CD4-positive, alpha-beta T cell treated with Interleukin-10 for 1 hour (primary cell): ENCODE results near the gene NCK2.

ENCODE experiments used
- DNase-seq: peaks from one replicate; pipeline ENCODE4 v3.0.0-alpha.2; 2020

Gene NCK2

DNA sequence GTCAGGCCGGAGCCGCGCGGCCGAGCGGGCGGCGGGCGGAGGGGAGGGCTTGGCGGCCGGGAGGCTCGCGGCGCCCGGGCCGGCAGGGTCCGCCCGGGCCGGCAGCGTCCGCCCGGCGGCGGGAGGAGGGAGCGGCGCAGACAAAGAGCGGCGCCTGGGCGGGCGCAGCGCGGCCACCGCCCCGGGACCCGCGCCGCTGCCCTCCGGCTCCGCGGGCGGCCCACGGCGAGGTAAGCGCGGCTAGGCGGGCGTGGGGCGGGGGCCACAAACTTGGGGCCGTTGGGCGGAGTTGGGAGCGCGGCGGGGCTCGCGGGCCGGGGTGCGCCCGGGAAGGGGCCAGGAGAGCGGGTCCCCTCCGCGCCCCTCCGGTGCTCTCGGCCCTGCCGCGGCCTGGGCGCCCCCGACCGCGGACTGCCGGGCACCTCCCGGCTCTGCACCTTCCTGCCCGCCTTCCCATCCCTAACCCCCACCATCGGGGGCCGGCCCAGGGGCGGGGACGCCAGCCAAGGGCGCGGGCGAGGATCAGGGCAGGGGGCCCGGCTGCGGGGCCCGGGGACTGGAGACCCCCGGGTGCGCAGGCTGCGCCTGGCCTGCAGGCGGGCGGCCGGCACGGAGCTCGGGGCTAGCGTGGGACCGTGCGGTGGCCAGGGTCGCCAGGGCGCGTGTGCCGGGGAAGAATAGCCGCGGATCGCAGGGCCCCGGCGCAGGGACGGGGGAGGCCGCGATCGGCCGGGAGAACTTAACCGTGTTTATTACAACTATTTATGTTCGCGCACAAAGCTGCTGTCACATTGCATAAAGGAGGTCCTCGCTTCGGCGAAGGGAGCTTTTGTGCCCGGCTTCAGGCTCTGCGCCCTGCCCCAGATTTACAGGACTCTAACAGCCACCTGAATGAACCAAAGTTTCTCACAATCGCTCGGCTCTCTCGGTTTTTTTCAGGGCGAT is at the start of gene NCK2:
TSS of gene NCK2 (plus strand) at position 4 of the 945 bp plus-strand sequence. CDS start 110,152 bp downstream, outside the sequence.
- no peak for DNase-seq

DNA sequence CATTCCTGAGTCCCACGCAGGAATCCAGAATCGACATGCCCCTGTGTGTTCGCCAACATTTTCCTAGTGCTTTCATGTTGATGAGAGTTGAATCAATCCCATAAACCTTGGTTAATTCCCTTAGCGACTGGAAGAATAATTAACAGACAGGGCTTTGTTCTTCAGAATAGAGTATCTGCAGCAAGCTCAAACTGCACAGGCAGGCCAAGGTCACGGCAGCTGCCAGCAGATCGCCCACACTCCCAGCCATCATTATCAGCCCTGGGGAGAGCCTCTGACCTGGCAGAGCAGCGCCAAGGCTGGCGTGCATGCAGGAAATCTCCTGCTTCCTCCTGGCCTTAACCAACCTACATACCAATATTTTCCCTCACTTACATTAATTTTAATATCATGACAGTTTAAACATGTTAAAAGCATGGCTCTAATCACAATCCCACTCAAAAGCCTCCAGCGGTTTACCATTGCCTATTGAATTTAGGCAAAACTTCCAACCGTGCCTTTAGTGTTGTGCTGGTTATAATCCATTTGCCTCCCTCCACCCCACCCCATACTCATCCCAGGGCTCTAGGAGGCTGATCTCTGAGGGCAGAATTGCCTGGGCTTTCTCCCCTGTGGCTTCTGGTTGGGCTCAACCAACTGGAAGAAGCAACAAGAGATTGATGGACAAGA is 46.8 kb upstream of the NCK2 start:
- no peak for DNase-seq

DNA sequence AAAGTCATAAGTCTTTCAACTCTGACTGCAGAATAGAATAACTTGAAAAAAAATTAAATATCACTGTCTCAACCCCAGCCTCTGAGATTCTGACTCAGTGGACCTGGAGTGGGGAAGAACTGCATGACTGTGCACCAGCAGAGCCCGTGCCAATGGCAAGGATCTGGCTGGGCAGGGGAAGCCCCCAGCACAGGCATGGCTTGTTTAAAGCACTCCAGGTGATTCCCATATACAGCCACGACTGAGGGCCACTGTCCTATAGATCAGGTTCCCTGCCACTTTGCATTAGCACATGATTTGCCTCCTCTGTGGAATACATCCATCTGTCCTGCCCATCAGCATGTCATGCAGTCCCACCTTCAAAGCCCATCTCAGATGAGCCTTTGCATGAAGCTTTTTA is 45.9 kb upstream of the NCK2 start:
- DNase-seq, result no peak

DNA sequence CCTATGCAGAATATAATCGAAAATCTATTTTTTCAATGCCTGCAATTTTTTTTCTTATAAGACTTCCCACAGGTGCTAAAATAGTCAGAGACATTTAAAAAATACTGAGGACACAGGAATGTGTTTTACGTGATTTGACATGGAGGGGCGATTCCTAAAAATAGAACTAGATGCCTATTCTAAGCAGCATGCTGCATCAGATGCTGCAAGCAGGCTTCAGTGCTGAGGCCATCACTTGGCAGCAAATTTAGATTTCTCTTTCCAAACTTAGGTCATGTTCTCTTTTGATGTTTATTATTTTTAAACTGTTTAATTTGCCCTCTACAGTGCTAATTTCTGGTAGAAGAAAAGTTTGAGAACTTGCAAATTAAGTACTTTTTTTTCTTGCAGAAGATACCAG is 43.7 kb upstream of the NCK2 start:
- no peak for DNase-seq

DNA sequence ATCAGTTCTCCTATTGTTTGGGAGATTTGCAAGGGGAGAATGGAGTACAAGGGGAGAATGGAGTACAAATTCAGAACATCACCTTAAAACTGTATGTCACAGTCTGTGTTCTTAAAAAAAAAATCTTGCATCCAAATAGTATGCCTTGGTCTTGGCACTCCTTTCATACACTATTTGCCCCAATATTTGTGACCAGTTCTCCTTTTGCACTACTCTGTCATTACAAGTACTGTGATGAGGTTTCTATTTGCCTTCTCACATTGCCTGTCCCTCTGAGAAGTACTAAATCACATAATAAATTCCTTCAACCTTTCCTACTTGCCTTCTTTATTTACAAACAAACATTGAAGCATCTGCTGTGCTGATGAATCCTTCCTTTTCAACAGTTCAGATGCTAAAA is 36.0 kb upstream of the NCK2 start:
- no peak for DNase-seq

DNA sequence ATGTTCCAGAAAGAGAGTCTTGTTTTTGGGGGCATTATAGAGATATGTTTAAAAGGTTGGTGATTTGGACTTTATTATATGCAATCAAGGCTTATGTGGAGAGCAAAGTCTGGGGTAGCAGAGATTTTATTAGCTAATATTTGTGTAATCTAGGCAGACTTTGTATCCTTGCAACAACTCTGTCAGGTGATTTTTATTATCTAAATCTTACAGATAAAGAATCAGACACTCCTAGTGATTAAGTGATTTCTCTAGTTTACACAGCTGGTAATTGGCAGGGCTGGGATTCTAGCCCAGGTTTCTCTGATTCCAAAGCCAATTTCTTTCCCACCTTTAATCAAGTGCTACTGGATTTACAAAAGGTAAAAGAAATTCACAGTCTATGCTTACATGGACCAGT is 33.3 kb upstream of the NCK2 start:
- DNase-seq, result no peak

DNA sequence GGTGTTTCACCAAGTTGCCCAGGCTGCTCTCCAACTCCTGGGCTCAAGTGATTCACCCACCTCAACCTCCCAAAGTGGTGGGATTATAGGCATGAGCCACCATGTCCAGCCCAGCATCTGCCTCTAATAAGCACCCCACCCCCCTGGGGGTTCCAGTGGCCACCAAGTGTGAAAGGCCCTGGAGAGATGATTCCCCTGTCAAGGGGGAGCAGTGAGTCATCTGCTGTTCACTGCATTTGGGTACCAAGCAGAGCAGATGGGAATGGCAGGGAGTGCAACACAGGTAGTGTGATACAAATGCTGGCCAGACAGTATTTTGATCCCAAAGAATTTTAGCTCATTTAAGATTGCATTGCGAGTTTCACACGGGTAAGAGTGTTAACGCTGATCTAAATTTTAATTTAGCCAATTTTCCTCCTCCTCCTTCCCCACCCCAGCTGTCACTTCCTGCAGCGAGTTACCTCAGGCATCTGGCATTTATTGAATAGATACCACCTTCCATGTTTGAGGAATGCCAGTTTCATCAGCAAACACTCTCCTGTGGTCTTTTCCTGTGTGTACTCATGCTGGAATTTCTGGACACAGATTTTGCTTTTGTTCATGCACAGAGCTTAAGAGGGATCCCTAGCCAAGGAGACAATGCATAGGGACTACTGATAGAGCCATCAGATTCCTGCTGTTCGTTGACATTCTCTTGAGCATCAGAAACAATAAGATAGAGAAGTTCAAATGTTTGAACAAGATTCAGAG is 32.4 kb upstream of the NCK2 start:
- no peak for DNase-seq

DNA sequence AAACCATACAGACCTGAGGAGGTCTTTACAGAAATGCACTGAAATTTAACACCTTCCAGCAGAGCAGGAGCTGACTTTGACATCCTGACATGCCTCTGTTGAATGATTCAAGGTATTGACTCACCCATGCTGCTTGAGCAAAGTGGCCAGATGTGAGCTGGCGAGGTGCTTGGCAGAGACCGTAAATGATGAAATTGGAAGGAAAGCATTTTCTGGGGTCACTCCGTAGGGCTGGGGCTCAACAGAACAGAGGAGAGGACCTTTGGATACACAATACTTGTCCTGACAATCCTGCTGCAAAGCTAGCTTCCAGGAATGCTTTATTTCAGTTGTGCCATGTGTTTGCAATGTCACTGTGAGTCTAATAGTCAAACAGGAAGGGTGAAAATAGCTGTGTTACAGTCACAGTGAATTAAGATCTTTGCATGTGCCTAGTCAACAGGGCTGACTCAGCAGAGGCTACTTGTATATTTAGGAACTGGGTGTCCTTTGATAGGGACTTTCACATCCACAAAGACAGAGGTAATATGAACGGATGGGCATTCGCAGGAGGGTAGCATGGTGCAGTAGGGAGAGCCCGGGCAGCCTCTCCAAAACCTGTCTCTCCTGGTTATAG is 31.6 kb upstream of the NCK2 start:
- no peak for DNase-seq

DNA sequence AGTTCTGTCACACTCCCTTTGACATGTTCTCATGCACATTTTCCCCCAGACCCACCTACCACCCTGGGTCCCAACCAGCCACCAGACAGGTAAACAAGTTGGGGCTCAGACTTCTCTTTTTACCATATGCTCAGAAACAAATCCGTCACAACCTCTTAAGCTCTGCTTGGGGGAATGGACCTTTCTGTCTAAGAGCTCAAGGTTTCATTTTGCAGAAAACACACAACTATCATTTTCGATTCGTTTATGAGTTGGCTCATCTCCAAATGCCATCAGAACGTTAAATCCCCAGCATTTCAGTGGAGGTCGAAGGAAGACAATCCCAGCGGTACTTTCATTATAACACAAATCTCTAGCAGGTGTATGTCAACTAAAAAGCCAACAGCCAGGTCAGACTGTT is 30.6 kb upstream of the NCK2 start:
- DNase-seq, result no peak

DNA sequence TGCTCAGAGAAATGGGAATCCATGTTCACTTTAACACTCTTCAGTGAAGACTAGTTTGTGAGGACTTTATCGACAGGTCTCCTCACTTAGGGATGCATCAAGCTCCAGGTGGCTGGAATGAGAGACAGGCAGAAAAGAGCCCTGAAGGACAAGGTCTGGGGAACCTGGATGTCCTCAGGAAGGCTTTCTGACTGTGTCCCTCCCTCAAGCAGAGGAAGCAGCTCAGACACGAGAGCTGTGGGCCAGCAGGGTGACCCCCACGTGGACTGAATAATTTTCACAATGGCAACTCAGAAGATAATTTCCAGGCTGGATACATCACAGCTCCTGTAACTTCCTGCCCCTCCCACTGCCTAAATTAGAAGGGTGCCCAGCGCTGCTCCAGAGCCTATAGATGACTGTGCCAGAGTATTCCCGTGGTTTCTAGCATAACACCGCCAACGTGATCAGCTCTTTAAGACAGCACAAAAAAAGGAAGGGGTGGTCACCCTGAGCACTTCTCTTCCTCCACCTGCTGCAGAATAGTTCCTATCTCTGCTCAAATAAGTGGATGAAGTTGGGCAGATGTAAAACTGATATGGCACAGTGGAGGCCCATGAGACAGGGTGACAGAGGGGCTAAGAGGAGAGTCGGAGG is 25.7 kb upstream of the NCK2 start:
- DNase-seq, result no peak

DNA sequence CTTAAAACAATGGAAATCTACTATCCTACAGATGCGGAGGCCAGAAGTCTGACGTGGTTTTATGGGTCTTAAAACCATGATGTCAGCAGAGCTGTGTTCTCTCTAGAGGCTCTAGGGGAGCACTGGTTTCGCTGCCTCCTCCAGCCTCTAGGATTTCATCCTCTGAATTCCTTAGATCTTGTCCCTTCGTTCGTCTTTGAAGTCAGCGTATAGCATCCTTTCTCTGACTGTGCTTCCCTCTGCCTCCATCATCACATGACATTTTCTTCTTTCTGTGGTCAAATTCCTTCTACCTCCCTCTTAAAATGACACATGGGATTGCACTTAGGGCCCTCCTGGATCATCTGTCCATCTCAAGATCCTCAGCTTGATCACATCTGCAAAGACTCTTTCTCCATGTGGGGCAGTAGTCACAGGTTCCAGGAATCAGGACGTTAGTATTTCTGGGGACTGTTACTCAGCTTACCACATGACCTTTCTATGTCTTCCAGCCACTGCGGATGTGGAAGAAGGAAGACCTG is 22.7 kb upstream of the NCK2 start:
- no peak for DNase-seq

DNA sequence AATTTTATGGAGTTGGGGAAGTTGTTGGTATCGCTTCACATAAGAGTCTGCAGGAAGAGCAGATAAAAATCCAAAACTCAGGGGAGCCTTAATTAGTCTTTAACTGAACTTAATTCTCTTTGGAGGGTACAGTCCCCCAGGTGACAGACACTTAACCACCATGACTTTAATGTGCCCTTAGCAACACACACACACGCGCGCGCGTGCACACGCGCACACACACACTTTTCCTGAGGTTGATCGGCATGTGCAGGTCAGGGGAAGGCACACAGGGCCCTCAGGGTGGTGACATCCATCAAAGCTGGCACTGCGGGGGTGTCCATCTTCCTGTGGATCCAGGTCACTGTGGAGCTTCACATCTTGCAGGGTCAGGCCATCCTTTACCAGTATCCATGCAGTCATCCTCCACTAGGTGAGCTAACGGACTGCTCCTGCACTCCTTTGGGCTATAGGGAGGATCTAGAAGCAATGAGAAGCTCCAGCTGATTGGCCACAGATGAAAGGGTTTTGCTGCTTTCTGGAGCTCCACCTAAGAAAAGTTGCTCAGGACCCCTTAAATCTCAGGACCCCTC is 21.9 kb upstream of the NCK2 start:
- no peak for DNase-seq

DNA sequence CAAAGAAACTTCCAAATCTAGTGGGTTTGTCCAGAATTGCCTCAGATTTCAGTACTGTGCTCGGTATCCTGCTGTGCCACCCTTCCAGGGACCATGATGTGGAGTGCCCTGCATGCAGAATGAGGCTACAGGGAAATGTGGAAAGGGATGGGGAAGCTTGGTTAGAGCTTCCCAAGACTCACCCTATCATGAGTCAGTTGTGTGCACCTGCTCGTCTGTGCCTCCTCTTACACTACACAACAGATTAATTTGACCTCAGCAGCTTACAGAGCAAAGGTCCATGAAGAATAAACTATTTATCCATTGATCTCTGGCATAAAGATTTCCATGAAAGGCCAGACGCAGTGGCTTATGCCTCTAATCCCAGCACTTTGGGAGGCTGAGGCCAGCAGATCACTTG is 21.3 kb upstream of the NCK2 start:
- no peak for DNase-seq

DNA sequence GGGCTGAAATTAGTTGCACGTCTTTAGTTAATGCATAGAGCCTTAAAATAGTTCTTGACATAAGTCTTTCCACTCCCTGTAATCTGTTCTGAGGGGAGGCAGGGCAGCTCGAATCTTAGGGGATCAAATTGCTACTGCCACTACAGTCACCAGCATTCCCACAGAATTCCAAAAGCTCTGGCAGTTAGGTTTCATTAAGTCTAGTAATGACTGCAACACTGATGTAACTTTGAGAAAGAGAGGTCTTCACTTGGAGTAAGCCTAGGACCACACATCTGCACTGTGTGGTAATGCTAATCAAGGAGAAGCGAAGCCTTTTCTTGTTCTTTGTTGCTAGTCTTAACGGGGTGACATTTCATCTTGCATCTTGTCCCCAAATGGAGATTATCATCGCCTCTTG is 19.3 kb upstream of the NCK2 start:
- no peak for DNase-seq

DNA sequence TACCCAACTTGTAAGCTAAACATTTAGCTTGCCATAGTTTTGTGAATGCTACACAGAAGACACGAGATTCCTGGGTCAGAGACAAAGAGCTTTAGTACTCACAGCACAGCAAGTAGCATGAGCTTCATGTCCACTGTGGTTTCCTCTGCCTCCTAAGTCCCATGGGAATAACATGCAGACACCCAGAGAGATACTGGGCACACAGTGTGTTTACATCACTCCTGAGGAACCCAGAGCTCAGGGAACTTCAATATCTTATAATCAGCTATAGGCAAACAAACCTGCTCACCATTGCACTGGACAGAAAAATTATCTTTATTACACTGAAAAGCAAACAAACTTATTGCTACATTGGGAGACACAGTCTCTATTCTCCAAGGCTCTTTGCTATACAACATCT is 14.5 kb upstream of the NCK2 start:
- DNase-seq, result no peak

DNA sequence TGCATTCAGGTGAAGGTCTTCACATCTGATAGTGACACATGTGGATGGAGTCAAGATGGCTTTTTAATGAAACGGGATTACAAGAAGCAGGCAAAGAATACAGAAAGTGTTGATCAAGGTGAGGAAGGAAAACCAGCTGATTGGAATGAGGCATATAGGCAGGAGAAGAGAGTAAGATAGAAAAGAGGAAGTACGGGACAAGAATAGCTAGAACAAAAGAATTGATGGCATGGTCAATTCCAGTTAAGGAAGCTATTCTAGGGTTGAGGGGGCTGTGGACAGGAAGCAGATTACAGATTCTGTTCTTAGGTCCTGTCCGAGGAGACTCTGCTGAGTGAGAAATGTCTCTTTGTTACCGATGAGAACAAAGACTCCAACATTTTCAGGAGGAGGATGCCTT is 13.2 kb upstream of the NCK2 start:
- DNase-seq, result no peak

DNA sequence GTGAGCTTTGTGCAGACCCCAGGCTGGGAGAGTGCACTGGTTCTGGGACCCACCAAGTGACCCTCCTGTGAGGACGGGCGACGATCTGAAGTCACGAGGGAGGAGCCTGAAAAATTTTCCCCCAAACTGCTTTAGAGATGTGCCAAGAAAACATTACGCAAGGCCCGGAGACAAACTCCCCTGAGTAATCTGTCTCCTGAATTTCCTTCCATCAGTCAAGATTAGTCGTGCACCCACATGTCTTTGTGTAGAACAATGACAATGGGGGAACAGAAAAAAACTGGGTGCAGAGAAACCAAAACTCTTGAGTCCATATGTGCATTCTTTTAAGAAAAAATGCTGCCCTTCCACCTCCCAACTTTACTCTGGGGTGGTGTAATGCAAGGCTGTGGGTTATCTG is 12.6 kb upstream of the NCK2 start:
- no peak for DNase-seq

DNA sequence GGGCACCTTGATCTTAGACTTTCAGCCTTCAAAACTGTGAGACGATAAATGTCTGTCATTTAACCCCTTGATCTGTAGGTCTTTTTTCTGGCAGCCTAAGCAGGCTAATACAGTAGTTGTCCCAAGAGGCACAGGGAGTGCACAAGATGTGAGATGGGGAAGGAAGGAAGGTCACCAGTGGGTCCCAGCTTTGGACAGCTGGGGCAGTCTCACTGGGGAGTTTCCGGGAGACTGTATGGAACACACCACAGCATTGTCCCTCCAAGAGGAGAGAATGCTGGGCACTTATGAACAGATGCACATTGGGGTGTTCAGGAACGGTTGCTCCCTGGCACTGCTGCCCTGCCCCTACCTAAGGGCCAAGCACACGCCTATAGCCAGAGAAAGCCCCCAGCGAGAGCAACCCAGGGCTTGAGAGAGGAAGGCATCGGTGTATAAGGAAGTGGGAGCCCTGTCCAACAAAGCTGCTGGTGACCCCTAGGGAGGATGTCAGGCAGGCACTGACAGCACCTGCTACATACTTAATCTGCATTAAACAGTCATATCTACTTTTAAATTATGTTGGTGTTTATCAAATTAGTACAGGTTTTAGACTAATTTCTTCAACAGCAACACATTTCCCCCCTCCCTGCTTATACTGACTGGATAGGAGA is 11.6 kb upstream of the NCK2 start:
- DNase-seq, result no peak

DNA sequence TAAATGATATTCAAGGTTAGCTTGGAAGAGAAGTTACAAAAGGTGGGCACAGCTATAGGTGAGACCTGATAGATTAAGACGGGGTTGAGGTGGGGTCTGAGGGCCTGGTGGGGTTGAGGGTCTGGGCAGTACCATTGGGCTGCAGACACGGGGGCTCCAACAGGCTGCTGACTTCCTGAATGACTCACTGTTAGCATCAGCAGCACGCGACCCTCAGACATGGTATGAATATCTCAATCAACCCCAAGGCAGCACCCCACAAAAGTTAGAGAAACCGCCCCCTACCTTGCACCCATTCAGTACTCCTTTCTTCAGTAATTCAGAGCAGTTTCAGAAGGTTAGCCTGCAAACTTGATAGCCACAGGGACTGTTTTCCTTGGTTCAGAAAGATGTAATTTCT is 10.8 kb upstream of the NCK2 start:
- no peak for DNase-seq

DNA sequence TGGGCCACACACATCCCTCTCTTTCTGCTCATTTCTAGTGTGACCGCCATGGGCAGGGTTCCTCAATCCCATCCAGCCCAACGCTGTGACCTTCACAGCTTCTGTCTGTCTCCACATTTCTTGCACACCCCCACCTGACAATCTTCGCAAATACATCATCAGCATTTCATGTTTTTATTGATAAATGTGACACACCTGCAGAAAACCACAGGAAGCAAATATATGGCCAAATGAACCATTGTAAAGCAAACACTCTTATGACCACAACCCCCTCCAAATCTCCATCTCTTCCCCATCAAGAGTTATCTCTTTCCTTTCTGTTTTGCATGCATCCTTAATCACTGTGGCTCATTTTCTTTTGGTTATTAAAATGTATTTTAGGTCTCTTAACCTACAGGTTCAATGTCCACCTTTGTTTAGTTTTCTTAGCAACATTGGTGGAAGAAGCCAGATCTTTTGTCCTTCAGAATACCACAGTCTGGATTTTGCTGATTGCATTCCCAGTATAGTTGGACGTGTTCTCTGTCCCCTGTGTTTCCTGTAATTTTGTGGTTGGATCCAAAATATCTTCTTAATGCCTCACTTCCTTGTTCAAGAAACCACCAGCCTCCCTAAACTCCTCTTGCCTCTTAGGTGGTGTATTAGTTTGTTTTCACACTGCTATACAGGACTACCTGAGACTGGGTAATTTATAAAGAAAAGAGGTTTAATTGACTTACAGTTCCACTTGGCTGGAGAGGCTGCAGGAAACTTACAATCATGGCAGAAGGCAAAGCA is 9.8 kb upstream of the NCK2 start:
- DNase-seq, result no peak

DNA sequence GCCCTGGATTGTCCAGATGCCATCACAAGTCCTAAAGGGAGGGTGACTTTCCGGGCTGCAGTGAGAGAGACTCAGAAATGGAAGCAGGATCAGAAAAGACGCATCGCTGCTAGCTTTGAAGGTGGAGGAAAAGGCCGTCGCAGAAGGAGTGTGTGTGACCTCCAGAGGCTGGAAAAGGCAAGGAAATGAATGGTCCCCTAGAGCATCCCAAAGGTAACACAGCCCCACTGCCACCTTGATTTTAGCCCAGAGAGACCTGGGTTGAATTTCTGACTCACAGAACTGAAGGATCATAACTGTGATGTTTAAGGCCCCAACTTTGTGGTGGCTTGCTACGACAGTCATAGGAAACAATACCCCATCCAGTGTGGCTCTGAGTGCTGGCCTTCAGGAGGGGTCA is 8.6 kb upstream of the NCK2 start:
- no peak for DNase-seq
